Activated naive CD8-positive, alpha-beta T cell treated with anti-CD3 and anti-CD28 coated beads, Interleukin-2, amount 50 U/mL, for 24 hours (primary cell): ENCODE results near the gene C6orf132.

Experiments used
- ATAC-seq: fragments of 150-1000 bp; cut with Tn5 transposase; one replicate; pipeline ENCODE4 v1.10.0; 2021
- DNase-seq: peaks from one replicate; pipeline ENCODE4 v3.0.0; 2021
- H3K27ac Mint-ChIP-seq: one replicate; pipeline ENCODE4 v1.8.0; 2021; ENCODE audit warnings: mild to moderate bottlenecking, mixed read lengths
- H3K27me3 Mint-ChIP-seq: one replicate; pipeline ENCODE4 v1.8.0; 2021; ENCODE audit warnings: mixed read lengths
- H3K36me3 Mint-ChIP-seq: one replicate; pipeline ENCODE4 v1.8.0; 2021; ENCODE audit warnings: low read depth, mixed read lengths
- H3K4me1 Mint-ChIP-seq: one replicate; pipeline ENCODE4 v1.8.0; 2021; ENCODE audit warnings: mixed read lengths
- H3K4me3 Mint-ChIP-seq: one replicate; pipeline ENCODE4 v1.8.0; 2021; ENCODE audit warnings: mild to moderate bottlenecking, moderate library complexity, mixed read lengths
- H3K9me3 Mint-ChIP-seq: one replicate; pipeline ENCODE4 v1.8.0; 2021; ENCODE audit warnings: mixed read lengths

C6orf132 gene

DNA sequence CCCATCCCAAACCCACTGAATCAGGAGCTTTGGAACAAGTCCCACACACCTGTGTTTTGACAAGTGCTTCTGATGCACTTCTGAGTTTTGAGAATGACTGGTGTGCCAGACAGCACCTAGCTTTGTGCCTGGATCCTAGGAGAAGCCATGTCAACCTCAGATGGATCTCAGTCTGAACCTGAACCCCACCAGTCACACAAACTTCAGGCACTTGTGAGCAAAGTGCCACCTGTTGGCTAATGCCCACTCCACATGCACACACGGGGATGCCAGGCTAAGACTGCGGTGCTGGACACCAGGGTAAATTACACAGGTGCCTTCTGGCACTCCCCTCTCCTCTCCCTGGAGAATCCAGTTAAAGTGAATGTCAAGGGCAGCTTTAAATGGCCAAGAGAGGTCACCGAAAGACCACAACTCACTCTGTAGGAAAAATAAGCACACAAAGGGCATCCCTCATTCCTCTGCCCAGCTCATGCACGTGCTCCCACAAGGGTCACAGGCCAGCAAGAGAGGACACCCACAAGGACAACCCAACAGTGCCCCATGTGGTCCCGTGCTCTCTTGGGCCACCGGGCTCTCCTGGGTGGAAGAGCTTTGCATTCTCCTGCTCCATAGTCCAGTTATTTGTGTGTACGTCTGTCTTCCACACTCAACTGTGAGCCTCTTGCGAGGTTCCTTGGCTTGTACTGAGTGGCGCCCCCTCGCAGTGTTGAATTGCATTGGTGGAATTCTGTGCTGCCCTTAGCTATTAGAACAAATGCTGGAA is 46.5 kb downstream of the C6orf132 start:
- DNase-seq (no peak), ATAC-seq (no peak)
- H3K36me3 Mint-ChIP-seq: no peaks in the 10 kb centered on the region
- H3K4me1 Mint-ChIP-seq: peaks cover 24% of the 10 kb centered on the region
- no peaks in the 10 kb centered on the region for H3K27me3 Mint-ChIP-seq
- H3K4me3 Mint-ChIP-seq: no peak overlapping the region
- H3K27ac Mint-ChIP-seq: no peak overlapping the region
- no peaks in the 10 kb centered on the region for H3K9me3 Mint-ChIP-seq

DNA sequence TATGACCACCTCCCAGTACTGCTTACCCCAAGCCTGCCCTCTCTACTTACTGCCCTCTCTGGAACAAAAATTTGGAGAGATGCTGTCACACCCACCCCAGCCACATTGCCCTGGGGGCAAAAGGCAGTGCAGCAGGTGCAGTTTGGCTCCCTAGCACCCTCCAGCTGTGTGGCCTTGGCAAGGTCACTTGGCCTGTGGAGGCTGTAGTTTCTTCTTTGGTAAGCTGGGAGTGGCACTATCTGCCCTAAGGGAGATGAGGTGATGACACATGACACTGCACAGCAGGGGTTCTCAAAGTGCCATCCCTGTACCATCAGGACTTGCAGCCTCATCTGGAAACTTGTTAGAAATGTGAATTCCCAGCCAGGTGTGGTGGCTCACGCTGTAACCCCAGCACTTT is 47.3 kb downstream of the C6orf132 start:
- Mint-ChIP-seq H3K27me3 (no peaks in the 10 kb centered on the region), H3K4me1 (peaks cover 16% of the 10 kb centered on the region), H3K9me3 (no peaks in the 10 kb centered on the region), H3K27ac (no peak overlapping the region), H3K36me3 (no peaks in the 10 kb centered on the region), H3K4me3 (no peak overlapping the region)
- ATAC-seq: no peak
- no peak for DNase-seq

DNA sequence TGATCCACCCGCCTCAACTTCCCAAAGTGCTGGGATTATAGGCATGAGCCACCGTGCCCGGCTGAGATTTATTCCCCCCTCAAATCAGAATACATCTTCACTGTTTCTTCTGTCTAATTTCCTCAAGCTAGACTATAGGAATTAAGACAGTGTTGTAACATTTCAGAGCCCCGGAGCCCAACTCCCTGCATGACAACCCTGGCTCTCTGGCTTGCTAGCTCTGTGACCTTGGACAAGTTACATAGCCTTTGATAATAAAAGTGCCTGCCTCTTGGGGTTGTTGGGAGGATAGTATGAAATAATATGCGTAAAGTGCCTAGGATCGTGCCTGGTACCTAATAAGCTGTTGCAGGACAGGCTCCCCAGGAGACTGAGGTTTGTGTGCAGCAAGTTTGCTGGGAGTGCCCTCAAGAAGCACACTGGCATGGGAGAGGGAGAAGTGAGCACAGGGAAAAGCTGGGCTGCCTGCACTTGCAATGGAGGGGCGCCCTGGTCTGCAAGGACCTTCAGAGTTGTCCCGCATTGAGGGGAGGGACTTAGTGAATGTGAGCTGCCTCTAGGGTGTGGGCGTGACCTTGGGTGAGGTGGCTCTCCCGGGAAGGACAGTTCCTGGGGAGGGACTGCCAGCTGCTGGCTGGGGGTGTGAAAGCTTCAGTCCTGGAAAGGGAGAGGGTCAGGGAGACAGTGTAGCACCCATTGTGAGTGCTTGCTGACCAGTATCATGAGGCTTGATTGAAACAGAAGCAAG is 48.7 kb downstream of the C6orf132 start:
- no peaks in the 10 kb centered on the region for H3K36me3 Mint-ChIP-seq
- no peak overlapping the region for H3K4me3 Mint-ChIP-seq
- ATAC-seq (no peak), DNase-seq (no peak)
- no peaks in the 10 kb centered on the region for H3K27me3 Mint-ChIP-seq
- no peak overlapping the region for H3K27ac Mint-ChIP-seq
- peaks cover 5% of the 10 kb centered on the region for H3K4me1 Mint-ChIP-seq
- no peaks in the 10 kb centered on the region for H3K9me3 Mint-ChIP-seq

DNA sequence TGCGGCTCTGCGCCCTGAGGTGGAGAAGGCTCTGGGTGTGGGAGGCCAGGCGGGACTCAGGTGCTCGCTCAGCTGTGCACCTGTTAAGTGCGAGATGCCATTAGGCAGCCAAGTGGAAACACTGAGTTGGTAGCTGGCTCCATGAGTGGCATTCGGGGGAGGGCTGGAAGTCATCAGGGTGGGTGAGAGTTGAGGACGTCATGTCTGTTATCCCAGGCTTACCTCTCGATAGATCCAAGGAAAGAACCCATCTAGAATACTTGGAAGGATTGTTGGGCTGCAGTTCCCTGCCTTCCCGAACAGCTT is 50.7 kb downstream of the C6orf132 start:
- Mint-ChIP-seq H3K27me3 (no peaks in the 10 kb centered on the region), H3K36me3 (no peaks in the 10 kb centered on the region), H3K27ac (no peak overlapping the region), H3K9me3 (no peaks in the 10 kb centered on the region), H3K4me3 (no peak overlapping the region), H3K4me1 (no peaks in the 10 kb centered on the region)
- DNase-seq: no peak
- ATAC-seq: no peak

DNA sequence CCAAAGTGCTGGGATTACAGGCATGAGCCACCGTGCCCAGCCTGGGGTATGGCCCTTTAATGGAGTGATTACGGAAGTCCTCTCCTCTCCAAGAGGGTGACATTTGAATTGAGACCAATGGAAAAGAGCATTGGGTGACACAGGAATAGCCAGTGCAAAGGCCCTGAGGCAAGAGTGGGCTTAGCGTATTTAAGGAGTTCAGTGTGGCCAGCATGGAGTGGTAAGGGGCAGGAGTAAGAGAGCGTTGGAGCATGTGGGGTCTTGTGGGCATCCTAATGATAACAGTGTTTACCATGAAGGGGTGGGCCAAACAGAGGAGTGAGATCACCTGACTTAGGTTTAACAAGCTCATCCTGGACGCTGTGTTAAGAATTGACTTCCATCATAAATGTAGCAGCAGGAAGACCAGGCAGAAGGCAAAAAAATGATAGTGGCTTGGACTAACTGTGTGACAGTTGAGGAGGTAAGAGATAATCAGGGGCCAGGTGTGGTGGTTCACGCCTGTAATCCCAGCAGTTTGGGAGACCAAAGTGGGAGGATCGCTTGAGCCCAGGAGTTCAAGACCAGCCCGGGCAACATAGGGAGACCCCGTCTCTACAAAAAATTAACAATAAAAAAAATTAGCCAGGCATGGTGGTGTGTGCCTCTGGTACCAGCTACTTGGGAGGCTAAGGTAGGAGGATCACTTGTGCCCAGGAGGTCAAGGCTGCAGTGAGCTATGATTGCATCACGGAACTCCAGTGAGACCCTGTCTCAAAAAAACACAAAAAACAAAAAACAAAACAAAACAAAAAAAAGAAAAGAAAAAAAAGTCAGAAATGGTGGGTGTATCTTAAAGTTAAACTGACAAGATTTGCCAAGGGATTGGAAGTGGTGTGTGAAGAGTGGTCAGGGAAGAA is 51.4 kb downstream of the C6orf132 start:
- H3K27ac Mint-ChIP-seq: no peak overlapping the region
- H3K9me3 Mint-ChIP-seq: no peaks in the 10 kb centered on the region
- no peaks in the 10 kb centered on the region for H3K36me3 Mint-ChIP-seq
- no peak overlapping the region for H3K4me3 Mint-ChIP-seq
- no peak for DNase-seq
- H3K27me3 Mint-ChIP-seq: no peaks in the 10 kb centered on the region
- no peak for ATAC-seq
- H3K4me1 Mint-ChIP-seq: no peaks in the 10 kb centered on the region

DNA sequence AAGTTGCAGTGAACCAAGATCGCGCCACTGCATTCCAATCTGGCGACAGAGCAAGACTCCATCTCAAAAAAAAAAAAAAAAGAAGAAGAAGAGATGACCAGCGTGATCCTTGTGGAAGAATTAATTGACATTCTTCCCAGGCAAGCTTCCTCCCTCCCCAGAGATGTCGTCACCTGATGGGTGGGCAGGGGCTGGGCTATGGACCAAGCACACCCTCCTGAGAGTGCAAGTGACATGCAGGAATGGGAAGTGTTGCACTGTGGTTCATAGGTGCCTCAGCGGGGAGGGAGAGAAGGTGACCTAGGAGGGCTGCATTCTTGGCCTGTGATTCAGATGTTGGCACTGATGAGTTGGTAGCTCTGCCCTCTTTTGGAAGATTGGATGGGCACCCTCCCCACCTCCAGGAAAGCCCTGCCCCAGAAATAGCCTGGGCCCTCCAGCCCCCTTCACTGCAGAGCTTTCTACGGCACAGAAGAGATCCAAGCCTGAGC is 54.3 kb downstream of the C6orf132 start:
- no peak overlapping the region for H3K27ac Mint-ChIP-seq
- no peak for ATAC-seq
- H3K4me3 Mint-ChIP-seq: no peak overlapping the region
- no peaks in the 10 kb centered on the region for H3K4me1 Mint-ChIP-seq
- no peaks in the 10 kb centered on the region for H3K27me3 Mint-ChIP-seq
- H3K36me3 Mint-ChIP-seq: no peaks in the 10 kb centered on the region
- no peak for DNase-seq
- H3K9me3 Mint-ChIP-seq: no peaks in the 10 kb centered on the region

DNA sequence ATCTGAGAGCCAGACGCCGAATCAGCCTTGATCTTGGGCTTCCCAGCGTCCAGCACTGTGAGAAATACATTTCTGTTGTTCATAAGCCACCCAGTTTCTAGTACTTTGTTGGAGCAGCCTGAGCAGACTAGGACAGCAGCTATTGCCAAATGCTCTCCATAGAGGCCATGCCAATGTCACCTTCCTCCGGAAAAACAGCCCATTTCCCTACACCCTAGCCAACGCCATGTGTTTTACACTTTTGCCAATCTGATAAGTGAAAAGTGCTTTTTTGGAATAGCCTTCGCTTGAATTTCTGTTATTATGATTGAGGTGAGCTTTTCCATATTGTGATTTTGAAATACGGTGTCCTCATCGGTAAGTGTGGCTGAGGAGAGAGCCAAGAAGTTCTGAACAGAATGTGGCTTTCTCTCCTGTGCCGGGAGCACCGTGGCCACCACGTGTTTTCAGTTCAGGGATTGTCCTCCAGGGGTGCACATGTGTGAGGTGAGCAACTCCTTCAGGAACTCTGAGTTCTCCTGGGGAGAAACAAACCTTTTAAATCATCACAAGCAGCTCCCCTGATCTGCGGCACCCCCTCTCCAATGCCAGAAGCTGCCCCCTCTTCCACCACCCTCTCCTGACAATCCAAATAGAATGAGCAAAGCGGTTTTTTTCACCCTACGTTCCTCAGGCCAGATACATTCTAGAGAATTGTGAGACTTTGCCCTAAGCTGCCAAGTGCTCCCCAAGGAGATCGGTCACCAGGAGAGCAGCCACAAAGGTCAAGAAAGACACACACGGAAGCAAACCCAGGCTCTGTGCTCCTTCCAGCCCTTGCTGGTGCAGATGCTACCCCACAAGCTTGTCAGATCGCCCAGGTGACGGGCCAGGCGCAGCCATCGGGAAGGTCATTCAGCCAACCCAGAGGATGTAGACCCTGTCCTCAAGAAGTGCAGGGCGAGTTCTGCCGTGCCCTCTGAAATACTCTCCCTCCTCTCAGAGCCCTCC is 56.1 kb downstream of the C6orf132 start:
- Mint-ChIP-seq H3K27me3 (no peaks in the 10 kb centered on the region), H3K4me1 (no peaks in the 10 kb centered on the region), H3K36me3 (peaks cover 5% of the 10 kb centered on the region), H3K4me3 (no peak overlapping the region), H3K27ac (no peak overlapping the region), H3K9me3 (no peaks in the 10 kb centered on the region)
- DNase-seq (no peak), ATAC-seq (no peak)

DNA sequence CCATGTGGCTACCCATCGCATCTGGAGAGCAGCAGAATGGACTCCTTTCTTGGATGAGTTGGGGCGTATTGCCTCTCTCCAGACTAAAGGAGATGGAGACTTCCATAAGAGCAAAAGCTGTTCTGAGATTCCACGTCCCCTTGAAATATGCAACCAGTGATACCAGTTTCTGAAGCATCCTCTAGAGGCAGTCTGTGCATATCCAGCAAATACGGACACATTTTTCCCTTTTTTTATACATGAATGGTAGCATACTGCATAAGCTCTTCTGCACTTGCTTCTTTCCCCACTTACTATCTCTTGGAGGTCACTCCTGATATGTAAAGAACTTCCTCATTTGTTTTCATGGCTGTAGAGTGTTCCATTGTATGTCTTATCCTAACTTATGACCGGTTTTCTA is 57.5 kb downstream of the C6orf132 start:
- DNase-seq (no peak), ATAC-seq (no peak)
- Mint-ChIP-seq H3K27me3 (no peaks in the 10 kb centered on the region), H3K36me3 (peaks cover 5% of the 10 kb centered on the region), H3K4me1 (no peaks in the 10 kb centered on the region), H3K9me3 (no peaks in the 10 kb centered on the region), H3K27ac (no peak overlapping the region), H3K4me3 (no peak overlapping the region)

DNA sequence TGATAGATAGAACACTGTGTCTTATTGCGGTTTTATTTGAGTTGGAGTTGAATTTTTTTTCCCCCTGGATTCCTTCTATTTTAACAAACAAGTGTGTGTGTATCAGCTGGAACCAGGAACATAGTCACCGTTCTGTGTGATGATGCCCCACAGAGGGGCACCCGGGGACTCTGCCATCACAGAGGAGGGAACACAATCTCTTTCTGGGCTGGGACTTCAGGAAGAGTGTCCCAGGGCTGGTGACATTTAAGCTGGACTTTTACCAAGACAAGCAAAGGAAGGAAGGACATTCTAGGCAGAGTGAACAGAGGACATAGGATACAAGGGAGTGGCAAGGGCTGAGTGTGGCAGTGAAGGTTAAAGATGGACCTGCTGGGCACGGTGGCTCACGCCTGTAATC is 58.9 kb downstream of the C6orf132 start:
- DNase-seq (no peak), ATAC-seq (no peak)
- H3K9me3 Mint-ChIP-seq: no peaks in the 10 kb centered on the region
- H3K27me3 Mint-ChIP-seq: no peaks in the 10 kb centered on the region
- no peak overlapping the region for H3K4me3 Mint-ChIP-seq
- no peaks in the 10 kb centered on the region for H3K4me1 Mint-ChIP-seq
- peaks cover 5% of the 10 kb centered on the region for H3K36me3 Mint-ChIP-seq
- H3K27ac Mint-ChIP-seq: no peak overlapping the region

DNA sequence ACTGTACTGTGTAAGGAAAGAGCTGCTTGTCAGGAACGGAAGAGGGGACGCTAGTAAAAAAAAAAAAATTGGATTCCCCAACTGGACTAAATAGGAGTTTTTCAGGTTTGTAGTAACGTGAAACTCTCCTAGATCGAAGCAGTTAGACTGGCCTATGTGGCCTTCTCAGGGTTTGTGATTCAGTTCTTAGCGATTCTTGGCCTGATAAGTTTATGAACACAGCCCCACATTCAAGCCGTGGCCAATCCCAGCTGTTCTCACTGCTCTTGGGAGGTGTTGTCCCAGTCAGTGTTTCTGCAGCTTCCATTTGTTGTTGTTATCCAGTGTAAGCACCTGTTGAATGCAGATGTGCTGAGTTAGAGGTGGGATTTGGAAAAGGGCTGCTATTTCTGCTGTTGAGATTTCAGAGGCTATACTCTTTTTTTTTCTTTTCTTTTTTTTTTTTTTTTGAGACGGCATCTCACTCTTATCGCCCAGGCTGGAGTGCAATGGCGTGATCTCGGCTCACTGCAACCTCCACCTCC is 62.4 kb downstream of the C6orf132 start:
- Mint-ChIP-seq H3K36me3 (peaks cover 12% of the 10 kb centered on the region), H3K27me3 (no peaks in the 10 kb centered on the region), H3K9me3 (no peaks in the 10 kb centered on the region), H3K27ac (no peak overlapping the region), H3K4me3 (no peak overlapping the region), H3K4me1 (no peaks in the 10 kb centered on the region)
- ATAC-seq (no peak), DNase-seq (no peak)

DNA sequence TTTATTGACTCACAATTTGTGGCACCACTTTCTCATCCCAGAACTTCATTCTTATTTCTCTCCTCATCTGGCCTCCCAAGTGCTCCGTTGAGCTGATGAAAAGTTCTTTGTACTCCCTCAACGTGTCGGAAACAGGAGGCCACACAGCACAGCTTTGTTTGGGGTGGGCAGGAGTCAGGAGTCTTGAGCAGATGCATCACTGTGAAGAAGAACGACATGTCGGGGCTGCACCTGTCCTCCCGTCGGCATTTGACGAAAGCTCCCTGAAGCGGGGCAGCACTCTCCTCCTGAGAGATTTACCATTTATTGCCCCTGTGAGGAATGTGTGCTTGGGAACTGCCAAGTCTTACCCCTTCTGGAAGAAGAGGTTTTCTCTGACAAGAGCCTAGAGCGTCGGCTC is 64.0 kb downstream of the C6orf132 start:
- no peaks in the 10 kb centered on the region for H3K27me3 Mint-ChIP-seq
- peaks cover 18% of the 10 kb centered on the region for H3K36me3 Mint-ChIP-seq
- ATAC-seq: no peak
- H3K27ac Mint-ChIP-seq: no peak overlapping the region
- no peak for DNase-seq
- no peak overlapping the region for H3K4me3 Mint-ChIP-seq
- H3K4me1 Mint-ChIP-seq: no peaks in the 10 kb centered on the region
- H3K9me3 Mint-ChIP-seq: no peaks in the 10 kb centered on the region

DNA sequence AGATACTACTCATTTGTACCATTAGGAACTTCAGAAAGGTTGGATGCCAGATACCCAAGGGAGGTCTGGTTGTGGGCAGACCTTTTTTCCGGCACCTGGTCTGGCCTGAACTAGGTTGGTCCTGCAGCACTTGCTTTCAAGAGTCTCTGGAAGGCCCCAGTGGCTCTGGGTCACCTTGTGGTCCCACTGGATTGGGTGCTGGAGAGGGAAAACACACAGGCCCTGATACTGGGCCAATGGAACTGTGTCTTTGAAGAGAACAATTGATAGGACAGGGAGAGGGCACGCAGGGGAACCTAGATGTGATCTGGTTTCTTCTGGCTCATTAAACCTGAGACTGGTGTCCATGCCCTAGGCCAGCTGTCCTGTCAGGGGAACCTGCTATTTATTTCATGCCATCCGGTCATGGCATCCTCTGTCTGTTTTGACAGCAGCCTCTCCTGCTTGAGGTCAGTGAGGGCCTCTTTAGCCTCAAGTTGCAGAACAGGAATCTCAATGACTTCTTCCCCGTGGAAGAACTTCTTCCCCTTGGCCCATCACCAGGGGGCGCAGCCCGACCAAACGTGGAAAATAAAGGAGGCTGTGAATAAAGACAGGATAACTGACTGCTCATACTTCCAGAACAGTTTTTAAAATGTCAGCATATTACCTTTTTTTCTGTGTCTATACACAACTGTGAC is 67.1 kb downstream of the C6orf132 start:
- no peak for ATAC-seq
- H3K27me3 Mint-ChIP-seq: no peaks in the 10 kb centered on the region
- H3K27ac Mint-ChIP-seq: no peak overlapping the region

DNA sequence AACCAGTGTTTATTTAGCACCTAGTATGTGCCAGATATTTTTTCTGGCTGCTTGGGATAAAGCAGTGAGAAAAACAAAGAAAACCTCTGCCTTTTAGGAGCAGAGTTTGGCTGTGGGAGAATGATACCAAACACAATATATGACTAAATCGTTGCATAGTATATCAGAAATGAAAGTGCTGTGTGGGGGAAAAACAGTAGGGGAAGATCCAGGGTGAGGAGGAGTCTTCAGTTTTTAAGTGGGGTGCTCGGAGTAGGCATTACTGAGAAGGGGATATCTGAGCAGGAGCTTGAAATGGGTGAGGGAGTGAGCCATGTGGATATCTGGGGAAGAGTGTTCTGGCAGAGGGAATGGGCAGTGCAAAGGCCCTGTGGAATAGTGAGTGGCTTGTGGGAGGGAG is 69.1 kb downstream of the C6orf132 start:
- no peaks in the 10 kb centered on the region for H3K27me3 Mint-ChIP-seq
- no peak for ATAC-seq
- H3K27ac Mint-ChIP-seq: no peak overlapping the region
- H3K4me1 Mint-ChIP-seq: no peaks in the 10 kb centered on the region
- no peaks in the 10 kb centered on the region for H3K9me3 Mint-ChIP-seq
- peaks cover 25% of the 10 kb centered on the region for H3K36me3 Mint-ChIP-seq
- no peak overlapping the region for H3K4me3 Mint-ChIP-seq
- DNase-seq: no peak

More for the DNA sequence above, 67.1 kb downstream of the C6orf132 start:
- Mint-ChIP-seq H3K36me3 (peaks cover 25% of the 10 kb centered on the region), H3K4me1 (no peaks in the 10 kb centered on the region), H3K9me3 (no peaks in the 10 kb centered on the region), H3K4me3 (no peak overlapping the region)
- DNase-seq: peak; percentile 67
